H1 (cell line): ENCODE measurements around the gene LOC101059915.

Source experiments
- CTCF ChIA-PET: fragments of 300-600 bp; sonication (Branson Sonifier 250); formaldehyde crosslinking; loops from one replicate; lab custom pipeline; 2021; ENCODE audit not compliant: partially characterized antibody; lab: Charles Lee
- POLR2A ChIA-PET: fragments of 300-600 bp; sonication (Branson Sonifier 250); formaldehyde crosslinking; loops from one replicate; lab custom pipeline; 2021; ENCODE audit warnings: inconsistent platforms; ENCODE audit not compliant: partially characterized antibody; lab: Charles Lee
- DNase-seq, 2 experiments: peaks; one replicate each; pipeline versions ENCODE4 v3.0.0 to v3.0.0-alpha.2; 2010 to 2022; ENCODE audit warnings: low spot score in 2 of 2, low read depth in 1 of 2, mixed read lengths in 1 of 2
- FAIRE-seq: peaks from 2 replicates; lab custom pipeline; 2011; peaks lifted over from hg19 to GRCh38; lab: Jason Lieb, UNC
- H2AFZ ChIP-seq: 2 replicates; pipeline ENCODE4 v1.8.1; 2012; ENCODE audit warnings: low read length, inconsistent platforms
- H2AK5ac ChIP-seq: 2 replicates; pipeline ENCODE4 v1.6.1; 2013; ENCODE audit warnings: low read depth, low read length
- H2BK120ac ChIP-seq: replicated peaks from 2 replicates; pipeline ENCODE3; 2013; ENCODE audit warnings: low read depth, low read length, inconsistent platforms
- H2BK12ac ChIP-seq: 2 replicates; pipeline ENCODE4 v1.6.1; 2013; ENCODE audit warnings: low read depth, low read length
- H2BK15ac ChIP-seq: 2 replicates; pipeline ENCODE4 v1.6.1; 2013; ENCODE audit warnings: low read length
- H2BK20ac ChIP-seq: 2 replicates; pipeline ENCODE4 v1.6.1; 2013; ENCODE audit warnings: low read length
- H2BK5ac ChIP-seq: 2 replicates; pipeline ENCODE4 v1.6.1; 2013; ENCODE audit warnings: low read depth, low read length
- H3K14ac ChIP-seq: 2 replicates; pipeline ENCODE4 v1.6.1; 2013; ENCODE audit warnings: inconsistent platforms; ENCODE audit not compliant: insufficient read length
- H3K18ac ChIP-seq: 2 replicates; pipeline ENCODE4 v1.6.1; 2013; ENCODE audit warnings: low read length; ENCODE audit errors: extremely low read depth
- H3K23ac ChIP-seq: 2 replicates; pipeline ENCODE4 v1.6.1; 2013; ENCODE audit warnings: inconsistent platforms; ENCODE audit not compliant: insufficient read length
- H3K23me2 ChIP-seq: 2 replicates; pipeline ENCODE4 v1.6.1; 2013; ENCODE audit warnings: low read depth, low read length
- H3K27ac ChIP-seq: 2 replicates; pipeline ENCODE4 v1.6.1; 2011; ENCODE audit warnings: low read depth, low read length, inconsistent platforms
- H3K27me3 ChIP-seq, 4 experiments: replicated peaks in 1 of 4; 1 replicate in 1 of 4; 2 replicates in 3 of 4; pipeline versions ENCODE4 v1.6.1 to v1.8.1; 2011 to 2013; ENCODE audit warnings: low read length in 3 of 4, mild to moderate bottlenecking in 3 of 4, inconsistent platforms in 2 of 4, mixed read lengths in 2 of 4, moderate library complexity in 1 of 4; ENCODE audit not compliant: control insufficient read depth in 3 of 4, insufficient read depth in 3 of 4; ENCODE audit errors: extremely low read depth in 1 of 4
- H3K36me3 ChIP-seq, 4 experiments: 2 replicates each; pipeline versions ENCODE4 v1.6.1 to v1.8.1; 2011 to 2013; ENCODE audit warnings: mild to moderate bottlenecking in 4 of 4, low read length in 3 of 4, moderate library complexity in 2 of 4, control low read depth in 1 of 4, inconsistent platforms in 1 of 4; ENCODE audit not compliant: insufficient read depth in 4 of 4, control insufficient read depth in 2 of 4
- H3K4ac ChIP-seq: replicated peaks from 2 replicates; pipeline ENCODE3; 2013; ENCODE audit warnings: low read length, low read depth, mixed read lengths, inconsistent platforms; ENCODE audit not compliant: insufficient read length
- H3K4me1 ChIP-seq, 4 experiments: replicated peaks in 1 of 4; 1 replicate in 1 of 4; 2 replicates in 3 of 4; pipeline versions ENCODE4 v1.6.1 to v1.8.1; 2011 to 2013; ENCODE audit warnings: low read length in 3 of 4, inconsistent platforms in 2 of 4, mixed read lengths in 1 of 4; ENCODE audit not compliant: insufficient read depth in 4 of 4, control insufficient read depth in 3 of 4
- H3K4me2 ChIP-seq, 2 experiments: 2 replicates each; pipeline versions ENCODE4 v1.6.1 to v1.8.1; 2011 to 2013; ENCODE audit warnings: low read depth in 2 of 2, low read length in 2 of 2, control low read depth in 1 of 2, inconsistent platforms in 1 of 2, mild to moderate bottlenecking in 1 of 2; ENCODE audit not compliant: insufficient read depth in 1 of 2
- H3K4me3 ChIP-seq, 4 experiments: fragments of 200-600, 300-600 bp in 1 of 4; sonication (generic), shearing (Covaris generic), sonication (Bioruptor Twin) in 1 of 4; 2 replicates each; pipeline versions ENCODE4 v1.5.1 to v1.8.1; 2011 to 2016; ENCODE audit warnings: low read length in 4 of 4, low read depth in 3 of 4, control low read depth in 2 of 4, inconsistent platforms in 2 of 4, mild to moderate bottlenecking in 2 of 4, mixed read lengths in 1 of 4, moderate library complexity in 1 of 4; ENCODE audit not compliant: insufficient read depth in 2 of 4; ENCODE audit errors: extremely low read depth in 1 of 4
- H3K56ac ChIP-seq: replicated peaks from 2 replicates; pipeline ENCODE3; 2013; ENCODE audit warnings: low read depth, mild to moderate bottlenecking, mixed read lengths, low read length, inconsistent platforms; ENCODE audit not compliant: insufficient read length
- H3K79me1 ChIP-seq: 2 replicates; pipeline ENCODE4 v1.6.1; 2013; ENCODE audit warnings: low read depth, low read length, control low read depth
- H3K79me2 ChIP-seq, 2 experiments: 2 replicates each; pipeline versions ENCODE4 v1.6.1 to v1.8.1; 2012 to 2013; ENCODE audit warnings: low read length in 2 of 2, mild to moderate bottlenecking in 2 of 2, inconsistent platforms in 1 of 2; ENCODE audit not compliant: insufficient read depth in 2 of 2, control insufficient read depth in 1 of 2
- H3K9ac ChIP-seq, 4 experiments: replicated peaks in 1 of 4; 1 replicate in 1 of 4; 2 replicates in 3 of 4; pipeline versions ENCODE4 v1.6.1 to v1.8.1; 2011 to 2013; ENCODE audit warnings: low read depth in 3 of 4, low read length in 3 of 4, control low read depth in 2 of 4, mild to moderate bottlenecking in 2 of 4, moderate library complexity in 2 of 4, inconsistent platforms in 1 of 4; ENCODE audit errors: extremely low read depth in 1 of 4
- H3K9me3 ChIP-seq, 2 experiments: 2 replicates each; pipeline versions ENCODE4 v1.6.1 to v1.8.1; 2012 to 2013; ENCODE audit warnings: mild to moderate bottlenecking in 2 of 2, moderate library complexity in 2 of 2, control low read depth in 1 of 2, inconsistent platforms in 1 of 2, low read depth in 1 of 2, low read length in 1 of 2, mixed read lengths in 1 of 2; ENCODE audit not compliant: insufficient read depth in 2 of 2
- H4K20me1 ChIP-seq, 2 experiments: replicated peaks in 1 of 2; 2 replicates each; pipeline versions ENCODE3 to v1.8.1; 2011 to 2013; ENCODE audit warnings: inconsistent platforms in 2 of 2, low read length in 2 of 2, mild to moderate bottlenecking in 1 of 2; ENCODE audit not compliant: insufficient read depth in 2 of 2, control insufficient read depth in 1 of 2
- H4K5ac ChIP-seq: 2 replicates; pipeline ENCODE4 v1.6.1; 2013; ENCODE audit warnings: low read length, low read depth, mixed read lengths, inconsistent platforms; ENCODE audit not compliant: insufficient read length
- H4K8ac ChIP-seq: 2 replicates; pipeline ENCODE4 v1.8.0; 2013; ENCODE audit warnings: mild to moderate bottlenecking, moderate library complexity, low read length, inconsistent platforms; ENCODE audit not compliant: insufficient read depth; ENCODE audit errors: extremely low read depth
- H4K91ac ChIP-seq: replicated peaks from 2 replicates; pipeline ENCODE3; 2013; ENCODE audit warnings: low read length, mixed read lengths, inconsistent platforms; ENCODE audit not compliant: insufficient read length
- ATF3 ChIP-seq: IDR thresholded peaks from 2 replicates; pipeline ENCODE4 v1.6.1; 2011; ENCODE audit warnings: low read depth, mild to moderate bottlenecking, low read length; ENCODE audit not compliant: insufficient read depth
- BRCA1 ChIP-seq: IDR thresholded peaks from 2 replicates; pipeline ENCODE4 v1.6.1; 2012; ENCODE audit warnings: low read depth, low read length, improper control_type of control experiment
- EGR1 ChIP-seq: IDR thresholded peaks from 2 replicates; pipeline ENCODE4 v1.6.1; 2011; ENCODE audit warnings: low read depth, low read length, borderline replicate concordance
- EP300 ChIP-seq, 2 experiments: IDR thresholded peaks; 1 replicate in 1 of 2; 2 replicates in 1 of 2; pipeline ENCODE4 v1.6.1; 2011 to 2012; ENCODE audit warnings: low read depth in 2 of 2, low read length in 2 of 2, mild to moderate bottlenecking in 2 of 2, borderline replicate concordance in 1 of 2, inconsistent platforms in 1 of 2, moderate library complexity in 1 of 2
- GABPA ChIP-seq: IDR thresholded peaks from 2 replicates; pipeline ENCODE4 v1.6.1; 2011; ENCODE audit warnings: mild to moderate bottlenecking, low read length, moderate library complexity, borderline replicate concordance; ENCODE audit not compliant: insufficient read depth
- KDM4A ChIP-seq: IDR thresholded peaks from one replicate; pipeline ENCODE4 v1.7.1; 2012; ENCODE audit warnings: low read depth, mild to moderate bottlenecking, moderate library complexity, low read length, inconsistent platforms; ENCODE audit not compliant: severe bottlenecking
- SP4 ChIP-seq: IDR thresholded peaks from 2 replicates; pipeline ENCODE4 v1.6.1; 2012; ENCODE audit warnings: low read length, inconsistent platforms
- SRF ChIP-seq: IDR thresholded peaks from 2 replicates; pipeline ENCODE4 v1.6.1; 2011; ENCODE audit warnings: mild to moderate bottlenecking, low read depth, low read length, moderate library complexity
- USF2 ChIP-seq: IDR thresholded peaks from 2 replicates; pipeline ENCODE4 v1.6.1; 2011; ENCODE audit warnings: low read length, improper control_type of control experiment
- ZNF274 ChIP-seq: IDR thresholded peaks from 2 replicates; pipeline ENCODE4 v1.7.0; 2012; ENCODE audit warnings: low read length, borderline replicate concordance; ENCODE audit errors: extremely low read depth
- WGBS, 2 experiments: shearing (Covaris generic) in 1 of 2; methylation state at CpG; one replicate each; pipeline versions ENCODE4 v1.1.6 to v1.1.7; 2013 to 2015; ENCODE audit warnings: low lambda C conversion rate in 2 of 2, mixed read lengths in 2 of 2, inconsistent platforms in 1 of 2, low coverage in 1 of 2, missing lambda C conversion rate in 1 of 2; ENCODE audit not compliant: insufficient replicate concordance in 2 of 2, insufficient coverage in 1 of 2, insufficient read length in 1 of 2; ENCODE audit errors: extremely low coverage in 1 of 2, missing lambda C conversion rate in 1 of 2; 5-methylcytosine and 5-hydroxymethylcytosine counted together

LOC101059915 gene

DNA sequence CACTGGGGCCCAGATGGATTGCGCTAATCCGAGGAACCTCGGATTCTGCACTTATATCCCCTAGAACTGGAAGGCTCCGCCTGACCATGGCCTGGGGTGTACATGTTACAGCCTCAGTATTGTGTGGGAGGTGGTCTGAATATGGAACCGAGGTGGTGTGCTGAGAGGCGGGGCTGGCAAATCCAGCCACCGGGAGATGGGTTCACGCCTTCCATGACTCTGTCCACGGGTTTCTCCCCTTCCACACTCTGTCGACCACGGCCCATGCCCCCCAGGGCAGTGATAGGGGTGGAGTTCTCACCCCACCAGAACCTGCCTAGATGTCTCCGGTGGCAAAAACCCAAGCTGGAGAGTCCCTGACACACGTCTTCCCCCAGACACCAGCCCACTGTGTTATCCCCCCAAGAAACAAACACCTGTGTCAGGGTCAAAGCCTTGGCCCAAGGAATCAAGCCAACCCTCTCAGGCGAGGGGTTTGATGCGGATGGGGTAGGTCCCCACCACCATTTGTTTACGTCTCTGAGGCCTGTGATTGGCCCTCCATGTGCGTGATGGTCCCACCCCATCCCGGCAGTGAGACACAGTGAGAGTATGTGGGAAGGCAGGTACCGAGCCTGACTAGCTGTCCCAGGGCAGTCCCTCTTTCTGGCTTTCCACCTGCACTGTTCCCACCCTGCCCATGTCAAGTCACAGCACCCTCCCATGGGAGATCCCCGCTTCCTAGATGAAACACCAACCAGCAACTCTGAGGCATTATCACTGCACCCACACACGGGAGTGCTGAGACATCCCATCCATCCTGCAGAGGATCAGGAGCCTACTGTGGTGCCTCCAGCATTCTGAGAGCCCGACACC, 6.6 kb upstream of the LOC101059915 start:
- CTCF ChIA-PET, result no interaction called here
- Histone ChIP-seq H3K4me2 (no peak overlapping the region), H3K9me3 (no peaks in the 10 kb centered on the region), H2AFZ (no peak overlapping the region), H3K4me1 (no peaks in the 10 kb centered on the region), H2BK120ac (no peak overlapping the region), H3K23ac (no peak overlapping the region), H2BK15ac (no peak overlapping the region), H3K4ac (no peak overlapping the region), H2AK5ac (no peak overlapping the region), H3K79me1 (no peaks in the 10 kb centered on the region), H4K91ac (no peak overlapping the region), H3K4me3 (no peak overlapping the region), H2BK5ac (no peak overlapping the region), H3K23me2 (no peaks in the 10 kb centered on the region), H2BK12ac (no peak overlapping the region), H3K18ac (no peak overlapping the region), H3K9ac (no peak overlapping the region), H3K79me2 (no peaks in the 10 kb centered on the region), H4K20me1 (no peaks in the 10 kb centered on the region), H4K5ac (no peak overlapping the region), H3K14ac (no peak overlapping the region), H3K27ac (no peak overlapping the region), H2BK20ac (no peak overlapping the region), H3K56ac (no peak overlapping the region), H4K8ac (no peak overlapping the region), H3K36me3 (no peaks in the 10 kb centered on the region), H3K27me3 (no peaks in the 10 kb centered on the region)
- WGBS, 2 experiments, result 78% methylated on average over 9 of the region's 22 CpGs; no CpG with 5 or more reads in 1 of the 2 experiments
- POLR2A ChIA-PET, result no interaction called here
- no peak for FAIRE-seq
- no peak for DNase-seq
- no peak for TF ChIP-seq BRCA1
- TF ChIP-seq SP4, result no peak
- no peak for TF ChIP-seq EGR1
- no peak for TF ChIP-seq EP300 (IDR thresholded peaks at IDR 0.05; ENCODE audit: borderline replicate concordance in 1 of 2, low read depth in 2 of 2, low read length in 2 of 2)
- no peak for TF ChIP-seq KDM4A
- no peak for TF ChIP-seq USF2
- no peak for TF ChIP-seq GABPA
- TF ChIP-seq ATF3, result no peak
- no peak for TF ChIP-seq SRF
- no peak for TF ChIP-seq ZNF274
